ENCODE data around the gene CHEK2. TPM values are rescaled to one million over a fixed set of nuclear protein-coding genes. Genes with fewer than 3 reads are reported as not detected.
A peak's percentile ranks its signal among the peaks of the same experiment; 100 is the strongest.
"Not testable (repeated sequence)": the region's sequence is repeated elsewhere in the genome, so short reads cannot be mapped to it uniquely, and the experiment has no call there.

The CHEK2 gene
- total and polyA plus RNA-seq, 7 donors: 2.8 to 17.4 (median 4.6) TPM

GRCh38 chr22:28766628-28767027, 25.0 kb upstream of the CHEK2 start:
- H3K4me1 ChIP-seq: no peaks in the 10 kb centered on the region
- intact Hi-C loops (cut with DNase I): no loop called here
- no peak overlapping the region for H3K4me3 ChIP-seq
- TF ChIP-seq, protein P1, sequence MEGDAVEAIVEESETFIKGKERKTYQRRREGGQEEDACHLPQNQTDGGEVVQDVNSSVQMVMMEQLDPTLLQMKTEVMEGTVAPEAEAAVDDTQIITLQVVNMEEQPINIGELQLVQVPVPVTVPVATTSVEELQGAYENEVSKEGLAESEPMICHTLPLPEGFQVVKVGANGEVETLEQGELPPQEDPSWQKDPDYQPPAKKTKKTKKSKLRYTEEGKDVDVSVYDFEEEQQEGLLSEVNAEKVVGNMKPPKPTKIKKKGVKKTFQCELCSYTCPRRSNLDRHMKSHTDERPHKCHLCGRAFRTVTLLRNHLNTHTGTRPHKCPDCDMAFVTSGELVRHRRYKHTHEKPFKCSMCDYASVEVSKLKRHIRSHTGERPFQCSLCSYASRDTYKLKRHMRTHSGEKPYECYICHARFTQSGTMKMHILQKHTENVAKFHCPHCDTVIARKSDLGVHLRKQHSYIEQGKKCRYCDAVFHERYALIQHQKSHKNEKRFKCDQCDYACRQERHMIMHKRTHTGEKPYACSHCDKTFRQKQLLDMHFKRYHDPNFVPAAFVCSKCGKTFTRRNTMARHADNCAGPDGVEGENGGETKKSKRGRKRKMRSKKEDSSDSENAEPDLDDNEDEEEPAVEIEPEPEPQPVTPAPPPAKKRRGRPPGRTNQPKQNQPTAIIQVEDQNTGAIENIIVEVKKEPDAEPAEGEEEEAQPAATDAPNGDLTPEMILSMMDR (IDR thresholded peaks at IDR 0.05): no peak
- TF ChIP-seq POLR2A (IDR thresholded peaks at IDR 0.05): no peak
- no peak for TF ChIP-seq POLR2AphosphoS5 (IDR thresholded peaks at IDR 0.05)
- TF ChIP-seq EP300 (IDR thresholded peaks at IDR 0.05): no peak
- no peaks in the 10 kb centered on the region for H3K36me3 ChIP-seq
- DNase-seq: no peak
- no peak overlapping the region for H3K27ac ChIP-seq
- 96 to 97% methylated on average over 3 of the region's 3 CpGs for WGBS, 2 donors
- H3K9me3 ChIP-seq: peaks cover 0 to 4% (median 0%) of the 10 kb centered on the region in 4 donors
- no peaks in the 10 kb centered on the region for H3K27me3 ChIP-seq

DNA sequence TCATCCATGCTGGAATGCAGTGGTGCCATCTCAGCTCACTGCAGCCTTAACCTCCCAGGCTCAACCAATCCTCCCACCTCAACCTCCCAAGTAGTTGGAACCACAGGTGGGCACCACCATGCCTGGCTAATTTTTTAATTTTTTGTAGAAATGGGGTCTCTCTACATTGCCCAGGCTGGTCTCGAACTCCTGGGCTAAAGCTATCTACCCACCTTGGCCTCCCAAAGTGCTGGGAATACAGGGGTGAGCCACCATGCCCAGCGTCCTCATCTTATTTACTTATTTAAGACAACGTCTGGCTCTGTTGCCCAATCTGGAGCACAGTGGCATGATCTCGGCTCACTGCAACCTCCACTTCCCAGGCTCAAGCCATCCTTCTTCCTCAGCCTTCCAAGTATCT, 20.4 kb upstream of the CHEK2 start:
- H3K27me3 ChIP-seq; H3K4me3 ChIP-seq; H3K4me1 ChIP-seq; H3K36me3 ChIP-seq; DNase-seq; H3K9me3 ChIP-seq; intact Hi-C loops (cut with DNase I); H3K27ac ChIP-seq: not testable (repeated sequence)
- 95% methylated on average over 4 of the region's 4 CpGs for WGBS, 2 donors

- TF ChIP-seq EP300 (IDR thresholded peaks at IDR 0.05) (no peak), POLR2A (IDR thresholded peaks at IDR 0.05) (no peak), POLR2AphosphoS5 (IDR thresholded peaks at IDR 0.05) (no peak)
- TF ChIP-seq, protein P1 (IDR thresholded peaks at IDR 0.05): no peak
- H3K4me3 ChIP-seq: no peak overlapping the region
- no peak for DNase-seq
- WGBS, 2 donors: 95 to 96% methylated on average over 10 of the region's 10 CpGs
- H3K9me3 ChIP-seq: no peaks in the 10 kb centered on the region
- H3K27me3 ChIP-seq: no peaks in the 10 kb centered on the region
- no peaks in the 10 kb centered on the region for H3K4me1 ChIP-seq
- intact Hi-C loops (cut with DNase I): no loop called here
- no peak overlapping the region for H3K27ac ChIP-seq
- H3K36me3 ChIP-seq: no peaks in the 10 kb centered on the region
Measured at GRCh38 chr22:28761449-28761755, 19.8 kb upstream of the CHEK2 start.

DNA sequence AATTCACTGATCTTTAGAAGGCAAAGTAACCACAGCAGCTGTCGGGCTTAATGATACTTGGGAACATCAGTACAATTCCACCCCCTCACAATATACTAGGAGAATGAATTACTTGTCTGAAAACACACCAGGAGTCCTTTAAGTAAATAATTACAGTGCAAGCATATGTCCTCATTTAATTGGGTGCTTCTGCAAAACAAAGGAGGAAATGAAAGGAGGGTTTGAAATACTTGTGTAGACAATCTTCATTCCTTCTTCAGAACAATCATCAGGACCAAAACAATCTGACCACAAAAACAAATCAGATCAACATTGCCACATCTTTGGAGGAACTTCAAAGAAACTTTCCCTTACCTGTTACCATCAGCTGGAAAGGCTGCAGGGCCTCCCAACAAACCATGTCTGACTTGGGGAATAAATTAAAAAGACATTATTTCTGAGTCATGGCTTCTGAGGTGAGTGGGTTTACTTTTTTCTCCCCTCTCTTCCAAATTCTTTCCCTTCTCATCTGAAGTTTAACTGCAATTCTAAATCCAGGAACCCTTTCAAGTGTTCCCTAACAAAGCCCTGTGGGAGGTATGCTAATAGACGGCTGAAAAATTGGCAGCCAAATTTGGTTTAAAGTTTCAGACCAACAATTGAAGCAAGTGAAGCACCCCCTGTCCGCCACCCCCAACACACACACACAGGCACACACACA, 18.4 kb upstream of the CHEK2 start:
- intact Hi-C loops (cut with DNase I): no loop called here
- H3K27ac ChIP-seq: peak overlapping the region in 1 of 4 donors; percentile 5
- no peak for DNase-seq
- TF ChIP-seq POLR2A (IDR thresholded peaks at IDR 0.05) (no peak), POLR2AphosphoS5 (IDR thresholded peaks at IDR 0.05) (no peak), EP300 (IDR thresholded peaks at IDR 0.05) (no peak)
- TF ChIP-seq, protein P1 (IDR thresholded peaks at IDR 0.05): no peak
- no peaks in the 10 kb centered on the region for H3K9me3 ChIP-seq
- no peaks in the 10 kb centered on the region for H3K27me3 ChIP-seq
- H3K36me3 ChIP-seq: peaks cover 0 to 2% (median 0%) of the 10 kb centered on the region in 4 donors
- 59 to 64% methylated on average over 3 of the region's 3 CpGs for WGBS, 2 donors
- H3K4me1 ChIP-seq: no peaks in the 10 kb centered on the region
- H3K4me3 ChIP-seq: no peak overlapping the region

DNA sequence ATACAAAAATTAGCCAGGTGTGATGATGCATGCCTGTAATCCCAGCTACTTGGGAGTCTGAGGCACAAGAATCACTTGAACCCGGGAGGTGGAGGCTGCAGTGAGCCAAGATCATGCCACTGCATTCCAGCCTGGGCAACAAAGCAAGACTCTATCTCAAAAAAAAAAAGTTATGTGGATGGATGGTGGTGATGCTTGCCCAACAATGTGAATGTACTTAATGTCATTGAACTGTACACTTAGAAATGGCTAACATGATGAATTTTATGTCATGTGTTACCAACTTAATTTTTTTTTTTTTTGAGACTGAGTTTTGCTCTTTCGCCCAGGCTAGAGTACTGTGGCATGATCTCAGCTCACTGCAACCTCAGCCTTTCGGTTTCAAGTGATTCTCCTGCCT, 12.9 kb upstream of the CHEK2 start:
- H3K9me3 ChIP-seq; intact Hi-C loops (cut with DNase I); H3K4me3 ChIP-seq; H3K4me1 ChIP-seq; H3K27me3 ChIP-seq; H3K27ac ChIP-seq; DNase-seq: not testable (repeated sequence)
- peaks cover 0 to 19% (median 3%) of the 10 kb centered on the region in 4 donors for H3K36me3 ChIP-seq
- WGBS, 2 donors: 96 to 98% methylated on average over 3 of the region's 3 CpGs

DNA sequence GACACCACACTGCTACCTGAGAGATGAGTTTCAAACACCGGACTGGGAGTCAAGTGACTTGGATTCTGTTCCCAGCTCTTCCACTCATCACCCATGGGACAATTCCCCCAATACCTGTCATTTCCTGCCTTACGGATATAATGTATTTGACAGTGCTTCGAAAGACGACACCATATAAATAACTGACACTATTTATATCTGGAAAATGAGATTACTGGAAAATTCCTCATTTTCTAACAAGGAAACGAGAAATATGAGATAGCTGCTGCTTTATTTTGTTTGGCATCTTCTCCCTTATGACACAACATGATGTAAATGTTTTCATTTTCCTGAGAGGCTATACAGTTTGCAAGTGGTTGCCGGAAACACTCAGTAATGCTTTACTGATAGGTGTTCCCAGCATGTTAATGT, 8.9 kb upstream of the CHEK2 start:
- DNase-seq: no peak
- no peak for TF ChIP-seq POLR2A (IDR thresholded peaks at IDR 0.05)
- TF ChIP-seq, protein P1 (IDR thresholded peaks at IDR 0.05): no peak
- TF ChIP-seq POLR2AphosphoS5 (IDR thresholded peaks at IDR 0.05): no peak
- TF ChIP-seq EP300 (IDR thresholded peaks at IDR 0.05): no peak
- no peaks in the 10 kb centered on the region for H3K4me1 ChIP-seq
- WGBS, 2 donors: 82 to 88% methylated on average over 6 of the region's 6 CpGs
- peaks cover 5 to 59% (median 19%) of the 10 kb centered on the region in 4 donors for H3K36me3 ChIP-seq
- no peak overlapping the region for H3K27ac ChIP-seq
- no peaks in the 10 kb centered on the region for H3K9me3 ChIP-seq
- H3K4me3 ChIP-seq: no peak overlapping the region
- no peaks in the 10 kb centered on the region for H3K27me3 ChIP-seq
- intact Hi-C loops (cut with DNase I): no loop called here

All from sigmoid colon (tissue), 7 donors.